ENCODE data around the gene HAVCR2. TPM values are rescaled to one million over a fixed set of nuclear protein-coding genes. Genes with fewer than 3 reads are reported as not detected.
"Not testable (repeated sequence)": the region's sequence is repeated elsewhere in the genome, so short reads cannot be mapped to it uniquely, and the experiment has no call there.

The HAVCR2 gene
- total RNA-seq, 4 donors from 2014 or later: 4.1 to 12.8 (median 5.8) TPM

GRCh38 chr5:157047898-157048297, 60.9 kb downstream of the HAVCR2 start:
- H3K27ac ChIP-seq (replicated peaks in 1 of 4): no peak overlapping the region
- 91% methylated on average over 5 of the region's 5 CpGs for WGBS
- H3K4me3 ChIP-seq: no peak overlapping the region
- DNase-seq (ENCODE audit: extremely low spot score): no peak
- TF ChIP-seq CTCF (IDR thresholded peaks at IDR 0.05) (no peak), POLR2A (IDR thresholded peaks at IDR 0.05; ENCODE audit: low read depth) (no peak), EP300 (IDR thresholded peaks at IDR 0.05) (no peak), POLR2AphosphoS5 (IDR thresholded peaks at IDR 0.05) (no peak)
- no peaks in the 10 kb centered on the region for H3K27me3 ChIP-seq
- intact Hi-C loops (cut with DNase I): no loop called here
- H3K4me1 ChIP-seq: no peaks in the 10 kb centered on the region
- no peaks in the 10 kb centered on the region for H3K9me3 ChIP-seq
- no peaks in the 10 kb centered on the region for H3K36me3 ChIP-seq

- H3K27me3 ChIP-seq; H3K4me3 ChIP-seq; intact Hi-C loops (cut with DNase I); H3K36me3 ChIP-seq; H3K9me3 ChIP-seq; DNase-seq (ENCODE audit: extremely low spot score); H3K27ac ChIP-seq (replicated peaks in 1 of 4); H3K4me1 ChIP-seq: not testable (repeated sequence)
- WGBS: 93% methylated on average over 4 of the region's 4 CpGs
Observed at GRCh38 chr5:157047016-157047415, 61.8 kb downstream of the HAVCR2 start.

- intact Hi-C loops (cut with DNase I): no loop called here
- 95% methylated on average over 3 of the region's 3 CpGs for WGBS
- TF ChIP-seq EP300 (IDR thresholded peaks at IDR 0.05) (no peak), POLR2A (IDR thresholded peaks at IDR 0.05; ENCODE audit: low read depth) (no peak), CTCF (IDR thresholded peaks at IDR 0.05) (no peak), POLR2AphosphoS5 (IDR thresholded peaks at IDR 0.05) (no peak)
- no peaks in the 10 kb centered on the region for H3K36me3 ChIP-seq
- H3K4me1 ChIP-seq: no peaks in the 10 kb centered on the region
- no peak for DNase-seq (ENCODE audit: extremely low spot score)
- H3K27me3 ChIP-seq: no peaks in the 10 kb centered on the region
- H3K9me3 ChIP-seq: no peaks in the 10 kb centered on the region
- no peak overlapping the region for H3K27ac ChIP-seq (replicated peaks in 1 of 4)
- H3K4me3 ChIP-seq: no peak overlapping the region
Observed at GRCh38 chr5:157046041-157046440, 62.8 kb downstream of the HAVCR2 start.

GRCh38 chr5:157045601-157046000, 63.2 kb downstream of the HAVCR2 start:
- Histone ChIP-seq H3K4me3 (no peak overlapping the region), H3K27ac (replicated peaks in 1 of 4) (no peak overlapping the region), H3K27me3 (no peaks in the 10 kb centered on the region), H3K9me3 (no peaks in the 10 kb centered on the region), H3K36me3 (no peaks in the 10 kb centered on the region), H3K4me1 (no peaks in the 10 kb centered on the region)
- intact Hi-C loops (cut with DNase I): no loop called here
- WGBS: 58% methylated on average over 3 of the region's 3 CpGs
- no peak for DNase-seq (ENCODE audit: extremely low spot score)
- TF ChIP-seq EP300 (IDR thresholded peaks at IDR 0.05) (no peak), POLR2AphosphoS5 (IDR thresholded peaks at IDR 0.05) (no peak), POLR2A (IDR thresholded peaks at IDR 0.05; ENCODE audit: low read depth) (no peak), CTCF (IDR thresholded peaks at IDR 0.05) (no peak)

GRCh38 chr5:157038568-157039187, 70.2 kb downstream of the HAVCR2 start:
- Histone ChIP-seq H3K9me3 (no peaks in the 10 kb centered on the region), H3K4me1 (no peaks in the 10 kb centered on the region), H3K4me3 (no peak overlapping the region), H3K36me3 (no peaks in the 10 kb centered on the region), H3K27me3 (no peaks in the 10 kb centered on the region), H3K27ac (replicated peaks in 1 of 4) (no peak overlapping the region)
- intact Hi-C loops (cut with DNase I): no loop called here
- no peak for DNase-seq (ENCODE audit: extremely low spot score)
- no peak for TF ChIP-seq CTCF (IDR thresholded peaks at IDR 0.05)
- no peak for TF ChIP-seq POLR2AphosphoS5 (IDR thresholded peaks at IDR 0.05)
- TF ChIP-seq POLR2A (IDR thresholded peaks at IDR 0.05; ENCODE audit: low read depth): no peak
- no peak for TF ChIP-seq EP300 (IDR thresholded peaks at IDR 0.05)
- 84% methylated on average over 5 of the region's 5 CpGs for WGBS

Other genes with a start within 250 kb of the HAVCR2 start
- gene TIMD4, start 145.8 kb downstream of the HAVCR2 start, total RNA-seq: 1 to 10 TPM in 1 of 4 donors, under 1 TPM in 2, not detected in 1; 0.32 to 1.2 (median 0.83) TPM
- gene HAVCR1, start 49.9 kb downstream of the HAVCR2 start, total RNA-seq: under 1 TPM in 1 of 4 donors, not detected in 3; 0.17 TPM
- gene MED7, start 33.8 kb upstream of the HAVCR2 start, total RNA-seq: 10 to 100 TPM in 3 of 4 donors, 1 to 10 TPM in 1; 8.4 to 12.5 (median 10.4) TPM
- gene GARIN3, start 57.2 kb upstream of the HAVCR2 start, total RNA-seq: not detected
- gene ITK, start 71.8 kb upstream of the HAVCR2 start, total RNA-seq: 1 to 10 TPM in 3 of 4 donors, under 1 TPM in 1; 0.80 to 6.3 (median 1.6) TPM
- gene CYFIP2, start 157.1 kb upstream of the HAVCR2 start, total RNA-seq: 10 to 100 TPM; 12.6 to 24.9 (median 14.6) TPM